ENCODE data around the gene HGFAC. TPM values are rescaled to one million over a fixed set of nuclear protein-coding genes. Genes with fewer than 3 reads are reported as not detected.

HGFAC gene
- total and polyA plus RNA-seq, 2 of the 13 experiments (the other 11 are each of a cell fraction or from before 2014, with no cell fraction given): 8.5 to 63.6 TPM

GRCh38 chr4:3397128-3397527, 44.6 kb upstream of the HGFAC start:
- POLR2A ChIA-PET: no interaction called here

GRCh38 chr4:3399277-3400194, 42.2 kb upstream of the HGFAC start:
- DNase-seq (ENCODE audit: low spot score) (peak; percentile 36), ATAC-seq (peak; percentile 67), FAIRE-seq (no peak)
- Histone ChIP-seq H4K20me1 (ENCODE audit: insufficient read depth, low read length) (no peaks in the 10 kb centered on the region), H3K4me2 (ENCODE audit: low read depth, low read length) (no peak overlapping the region), H3K4me3 (replicated peaks in 1 of 3; ENCODE audit: insufficient read depth in 1 of 3, low read depth in 2 of 3, low read length in 3 of 3) (no peak overlapping the region), H3K4me1 (ENCODE audit: insufficient read depth, low read length) (no peaks in the 10 kb centered on the region), H3K36me3 (replicated peaks in 1 of 2; ENCODE audit: control insufficient read depth in 1 of 2, insufficient read depth in 2 of 2, low read length in 2 of 2) (peaks cover 3 to 10% of the 10 kb centered on the region in 2 experiments; a peak in 2 of 5 replicates), H3K27me3 (ENCODE audit: control insufficient read depth in 1 of 2, insufficient read depth in 2 of 2, low read length in 2 of 2) (no peaks in the 10 kb centered on the region), H3K27ac (ENCODE audit: extremely low read length, insufficient read depth, low read length) (no peak overlapping the region), H2AFZ (ENCODE audit: low read length) (no peak overlapping the region), H3K9me3 (ENCODE audit: low read length) (peaks cover 14% of the 10 kb centered on the region), H3K9ac (ENCODE audit: insufficient read depth, low read depth, low read length) (no peak overlapping the region), H3K79me2 (ENCODE audit: insufficient read depth, low read length) (peaks cover 8% of the 10 kb centered on the region)
- ChIA-PET CTCF (ENCODE audit: low intra/inter-chr PET ratio, low total read pairs) (interaction anchor here (1.8 kb wide), 1 partner anchor 44 kb away, joined by 4 read pairs; no protein-coding TSS in a partner anchor), POLR2A (no interaction called here)
- in situ Hi-C loops (cut with HindIII; ENCODE audit: extremely low pct_ligation_motif_present, low pct_unique_long_range_greater_than_20kb): no loop called here
- intact Hi-C loops (cut with micrococcal nuclease; ENCODE audit: unreplicated experiment): no loop called here
- no TSS peak for BruUV-seq (replicated peaks)
- 84% methylated on average over 5 of the region's 5 CpGs for WGBS (ENCODE audit: low lambda C conversion rate)
- no peak for TF ChIP-seq JUN (CRISPR knock-in tag; IDR thresholded peaks at IDR 0.05)
- TF ChIP-seq, protein P1, sequence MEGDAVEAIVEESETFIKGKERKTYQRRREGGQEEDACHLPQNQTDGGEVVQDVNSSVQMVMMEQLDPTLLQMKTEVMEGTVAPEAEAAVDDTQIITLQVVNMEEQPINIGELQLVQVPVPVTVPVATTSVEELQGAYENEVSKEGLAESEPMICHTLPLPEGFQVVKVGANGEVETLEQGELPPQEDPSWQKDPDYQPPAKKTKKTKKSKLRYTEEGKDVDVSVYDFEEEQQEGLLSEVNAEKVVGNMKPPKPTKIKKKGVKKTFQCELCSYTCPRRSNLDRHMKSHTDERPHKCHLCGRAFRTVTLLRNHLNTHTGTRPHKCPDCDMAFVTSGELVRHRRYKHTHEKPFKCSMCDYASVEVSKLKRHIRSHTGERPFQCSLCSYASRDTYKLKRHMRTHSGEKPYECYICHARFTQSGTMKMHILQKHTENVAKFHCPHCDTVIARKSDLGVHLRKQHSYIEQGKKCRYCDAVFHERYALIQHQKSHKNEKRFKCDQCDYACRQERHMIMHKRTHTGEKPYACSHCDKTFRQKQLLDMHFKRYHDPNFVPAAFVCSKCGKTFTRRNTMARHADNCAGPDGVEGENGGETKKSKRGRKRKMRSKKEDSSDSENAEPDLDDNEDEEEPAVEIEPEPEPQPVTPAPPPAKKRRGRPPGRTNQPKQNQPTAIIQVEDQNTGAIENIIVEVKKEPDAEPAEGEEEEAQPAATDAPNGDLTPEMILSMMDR (CRISPR knock-in tag; IDR thresholded peaks at IDR 0.05): 0 out of 2 replicates have a peak, but pooled peaks have one; percentile 29
- TF ChIP-seq ZNF691 (CRISPR knock-in tag; IDR thresholded peaks at IDR 0.05; ENCODE audit: borderline replicate concordance, low read depth): no peak
- TF ChIP-seq ZNF234 (CRISPR knock-in tag; conservative IDR thresholded peaks at IDR 0.05): no peak
- no peak for TF ChIP-seq NAIF1 (CRISPR knock-in tag; IDR thresholded peaks at IDR 0.05; ENCODE audit: borderline replicate concordance)
- peak; percentile 40; the same call in 1 of the 2 replicates for TF ChIP-seq NFYC (CRISPR knock-in tag; IDR thresholded peaks at IDR 0.05)
- no peak for TF ChIP-seq ZNF567 (CRISPR knock-in tag; IDR thresholded peaks at IDR 0.05; ENCODE audit: borderline replicate concordance)
- peak; percentile 22; the same call in 1 of the 2 replicates for TF ChIP-seq STAG1 (CRISPR knock-in tag; IDR thresholded peaks at IDR 0.05)
- 0 out of 2 replicates have a peak, but pooled peaks have one; percentile 32 for TF ChIP-seq NFYB (CRISPR knock-in tag; IDR thresholded peaks at IDR 0.05)

More at GRCh38 chr4:3397128-3397527, 44.6 kb upstream of the HGFAC start:
- CTCF ChIA-PET (ENCODE audit: low intra/inter-chr PET ratio, low total read pairs): no interaction called here
- Histone ChIP-seq H3K4me3 (replicated peaks in 1 of 3; ENCODE audit: insufficient read depth in 1 of 3, low read depth in 2 of 3, low read length in 3 of 3) (no peak overlapping the region), H4K20me1 (ENCODE audit: insufficient read depth, low read length) (no peaks in the 10 kb centered on the region), H2AFZ (ENCODE audit: low read length) (no peak overlapping the region), H3K9ac (ENCODE audit: insufficient read depth, low read depth, low read length) (no peak overlapping the region), H3K4me2 (ENCODE audit: low read depth, low read length) (no peak overlapping the region), H3K4me1 (ENCODE audit: insufficient read depth, low read length) (no peaks in the 10 kb centered on the region), H3K27me3 (ENCODE audit: control insufficient read depth in 1 of 2, insufficient read depth in 2 of 2, low read length in 2 of 2) (no peaks in the 10 kb centered on the region), H3K79me2 (ENCODE audit: insufficient read depth, low read length) (peaks cover under 1% of the 10 kb centered on the region), H3K27ac (ENCODE audit: extremely low read length, insufficient read depth, low read length) (no peak overlapping the region), H3K9me3 (ENCODE audit: low read length) (peaks cover 7% of the 10 kb centered on the region), H3K36me3 (replicated peaks in 1 of 2; ENCODE audit: control insufficient read depth in 1 of 2, insufficient read depth in 2 of 2, low read length in 2 of 2) (peaks cover 0 to 9% of the 10 kb centered on the region in 2 experiments; a peak in 2 of 5 replicates)
- ATAC-seq: no peak
- no peak for FAIRE-seq
- 96% methylated on average over 11 of the region's 11 CpGs for WGBS (ENCODE audit: low lambda C conversion rate)
- intact Hi-C loops (cut with micrococcal nuclease; ENCODE audit: unreplicated experiment) (no loop called here), in situ Hi-C loops (cut with HindIII; ENCODE audit: extremely low pct_ligation_motif_present, low pct_unique_long_range_greater_than_20kb) (no loop called here)
- DNase-seq (ENCODE audit: low spot score): no peak
- no peak for TF ChIP-seq TBP (CRISPR knock-in tag; IDR thresholded peaks at IDR 0.05)
- no peak for TF ChIP-seq ZEB1 (IDR thresholded peaks at IDR 0.05; ENCODE audit: insufficient replicate concordance, low read depth)
- TF ChIP-seq CREB1 (IDR thresholded peaks at IDR 0.05): no peak
- TF ChIP-seq CREB1 (CRISPR knock-in tag; IDR thresholded peaks at IDR 0.05): no peak
- TF ChIP-seq ZNF607 (CRISPR knock-in tag; IDR thresholded peaks at IDR 0.05; ENCODE audit: borderline replicate concordance): no peak
- no peak for TF ChIP-seq TMF1 (CRISPR knock-in tag; IDR thresholded peaks at IDR 0.05; ENCODE audit: low read depth)
- TF ChIP-seq ZFP36 (IDR thresholded peaks at IDR 0.05; ENCODE audit: borderline replicate concordance, low read depth, low read length, partially characterized antibody): no peak
- no peak for TF ChIP-seq HNF4G (IDR thresholded peaks at IDR 0.05; ENCODE audit: borderline replicate concordance, low read depth, low read length)
- no peak for TF ChIP-seq HNF4G (CRISPR knock-in tag; IDR thresholded peaks at IDR 0.05; ENCODE audit: borderline replicate concordance, low read depth)
- no TSS peak for BruUV-seq (replicated peaks)

Data from HepG2 (cell line).